Osteoblast (primary cell): ENCODE data around the gene UCHL3. TPM values are rescaled to one million over a fixed set of nuclear protein-coding genes. Genes with fewer than 3 reads are reported as not detected.
A peak's percentile ranks its signal among the peaks of the same experiment; 100 is the strongest.

Source experiments
- DNase-seq: peaks from one replicate; pipeline ENCODE4 v3.0.0; 2011; ENCODE audit warnings: low spot score, mixed read lengths; ENCODE audit not compliant: insufficient read length; ENCODE audit errors: missing footprints
- H2AFZ ChIP-seq: 2 replicates; pipeline ENCODE4 v1.6.0; 2011; ENCODE audit warnings: mild to moderate bottlenecking, low read length
- H3K27ac ChIP-seq: 2 replicates; pipeline ENCODE4 v1.5.1; 2011; ENCODE audit warnings: mild to moderate bottlenecking, low read depth, low read length, moderate library complexity
- H3K27me3 ChIP-seq: 2 replicates; pipeline ENCODE4 v1.6.0; 2012; ENCODE audit warnings: mild to moderate bottlenecking, control low read depth, inconsistent platforms, low read length, moderate library complexity; ENCODE audit not compliant: insufficient read depth
- H3K36me3 ChIP-seq: 2 replicates; pipeline ENCODE4 v1.5.1; 2011; ENCODE audit warnings: mild to moderate bottlenecking, low read length, control low read depth, moderate library complexity; ENCODE audit not compliant: insufficient read depth
- H3K4me1 ChIP-seq: 2 replicates; pipeline ENCODE4 v1.5.1; 2011; ENCODE audit warnings: mild to moderate bottlenecking, low read length, control low read depth, moderate library complexity; ENCODE audit not compliant: insufficient read depth
- H3K4me2 ChIP-seq: 2 replicates; pipeline ENCODE4 v1.6.0; 2011; ENCODE audit warnings: mild to moderate bottlenecking, low read length; ENCODE audit not compliant: insufficient read depth
- H3K4me3 ChIP-seq: fragments of 200-600 bp; sonication (generic); 3 replicates; pipeline ENCODE4 v1.5.1; 2012; ENCODE audit warnings: mild to moderate bottlenecking, low read length, inconsistent platforms; ENCODE audit not compliant: insufficient read depth
- H3K79me2 ChIP-seq: 2 replicates; pipeline ENCODE4 v1.6.0; 2012; ENCODE audit warnings: mild to moderate bottlenecking, low read length, control low read depth, inconsistent platforms; ENCODE audit not compliant: insufficient read depth
- H3K9me3 ChIP-seq: 2 replicates; pipeline ENCODE4 v1.5.1; 2011; ENCODE audit warnings: low read depth, low read length, control low read depth
- H4K20me1 ChIP-seq: 2 replicates; pipeline ENCODE4 v1.6.0; 2012; ENCODE audit warnings: mild to moderate bottlenecking, low read length, control low read depth; ENCODE audit not compliant: insufficient read depth
- total RNA-seq: library from RNA; depleted of rRNA; stranded (reverse); fragments of >200 nt; gene quantifications from 2 replicates; pipeline ENCODE4 v1.2.3, GENCODE V29; 2012
- TF ChIP-seq, protein P1 (sequence below): IDR thresholded peaks from 2 replicates; pipeline ENCODE4 v1.5.1; 2011; ENCODE audit warnings: mild to moderate bottlenecking, low read depth, low read length, moderate library complexity; ENCODE audit errors: extremely low read depth

The UCHL3 gene
- total RNA-seq, 1 donor, result 15.6 TPM

DNA sequence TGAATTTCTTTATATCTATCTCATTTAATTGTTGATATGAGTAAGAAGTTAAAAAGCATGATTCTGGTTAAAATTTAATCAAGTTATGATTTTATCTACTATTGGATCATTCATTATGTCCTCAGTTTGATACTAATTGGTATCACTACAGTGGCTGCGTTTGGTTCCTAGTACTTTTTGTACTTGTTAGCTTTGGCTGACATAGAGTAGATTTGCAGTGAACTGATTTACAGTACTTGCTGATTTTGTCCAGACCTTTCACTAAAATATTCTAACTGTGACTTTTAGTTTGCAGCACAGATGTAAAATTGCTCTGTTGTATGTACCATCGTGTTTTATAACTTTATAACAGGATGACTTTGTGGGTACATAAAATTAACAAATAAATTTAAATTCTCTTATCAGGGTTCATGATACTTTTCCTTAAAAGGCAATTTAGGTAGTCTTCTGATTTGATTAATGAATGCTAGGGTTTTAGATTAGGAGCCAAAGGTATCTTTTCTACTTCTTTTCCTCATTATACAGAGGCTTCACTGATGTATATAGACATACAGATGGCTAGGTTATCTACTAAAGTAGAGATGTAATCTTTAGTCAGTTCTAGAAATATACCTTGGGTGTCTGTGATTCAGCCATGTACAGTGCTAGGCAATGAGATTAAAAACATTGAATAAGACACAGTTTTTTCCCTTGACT, 8.7 kb downstream of the UCHL3 start:
- no peak overlapping the region for H3K4me3 ChIP-seq
- H3K4me2 ChIP-seq, result no peak overlapping the region
- no peaks in the 10 kb centered on the region for H3K27me3 ChIP-seq
- no peaks in the 10 kb centered on the region for H3K9me3 ChIP-seq
- H3K27ac ChIP-seq, result peak overlapping the region; percentile 1
- TF ChIP-seq, protein P1, sequence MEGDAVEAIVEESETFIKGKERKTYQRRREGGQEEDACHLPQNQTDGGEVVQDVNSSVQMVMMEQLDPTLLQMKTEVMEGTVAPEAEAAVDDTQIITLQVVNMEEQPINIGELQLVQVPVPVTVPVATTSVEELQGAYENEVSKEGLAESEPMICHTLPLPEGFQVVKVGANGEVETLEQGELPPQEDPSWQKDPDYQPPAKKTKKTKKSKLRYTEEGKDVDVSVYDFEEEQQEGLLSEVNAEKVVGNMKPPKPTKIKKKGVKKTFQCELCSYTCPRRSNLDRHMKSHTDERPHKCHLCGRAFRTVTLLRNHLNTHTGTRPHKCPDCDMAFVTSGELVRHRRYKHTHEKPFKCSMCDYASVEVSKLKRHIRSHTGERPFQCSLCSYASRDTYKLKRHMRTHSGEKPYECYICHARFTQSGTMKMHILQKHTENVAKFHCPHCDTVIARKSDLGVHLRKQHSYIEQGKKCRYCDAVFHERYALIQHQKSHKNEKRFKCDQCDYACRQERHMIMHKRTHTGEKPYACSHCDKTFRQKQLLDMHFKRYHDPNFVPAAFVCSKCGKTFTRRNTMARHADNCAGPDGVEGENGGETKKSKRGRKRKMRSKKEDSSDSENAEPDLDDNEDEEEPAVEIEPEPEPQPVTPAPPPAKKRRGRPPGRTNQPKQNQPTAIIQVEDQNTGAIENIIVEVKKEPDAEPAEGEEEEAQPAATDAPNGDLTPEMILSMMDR, result no peak
- H3K79me2 ChIP-seq, result peaks cover 27% of the 10 kb centered on the region
- H4K20me1 ChIP-seq, result no peaks in the 10 kb centered on the region
- peaks cover 21% of the 10 kb centered on the region for H3K36me3 ChIP-seq
- no peak overlapping the region for H2AFZ ChIP-seq
- no peaks in the 10 kb centered on the region for H3K4me1 ChIP-seq
- DNase-seq, result no peak

DNA sequence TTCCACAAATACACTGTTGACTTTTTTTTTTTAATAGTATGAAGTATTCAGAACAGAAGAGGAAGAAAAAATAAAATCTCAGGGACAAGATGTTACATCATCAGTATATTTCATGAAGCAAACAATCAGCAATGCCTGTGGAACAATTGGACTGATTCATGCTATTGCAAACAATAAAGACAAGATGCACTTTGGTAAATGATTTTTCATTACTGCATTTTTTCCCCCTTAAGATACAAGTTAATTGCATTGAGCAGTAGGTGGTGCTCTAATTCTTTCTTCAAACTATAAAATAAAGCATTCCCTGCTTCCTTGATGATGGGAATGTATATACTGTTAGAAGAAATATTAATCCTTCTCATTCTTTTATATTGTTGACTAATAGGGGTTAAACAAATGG, 17.1 kb downstream of the UCHL3 start:
- Histone ChIP-seq H3K27ac (no peak overlapping the region), H3K4me2 (no peak overlapping the region), H3K27me3 (no peaks in the 10 kb centered on the region), H2AFZ (no peak overlapping the region), H4K20me1 (no peaks in the 10 kb centered on the region), H3K36me3 (peaks cover 34% of the 10 kb centered on the region), H3K9me3 (no peaks in the 10 kb centered on the region), H3K4me3 (no peak overlapping the region), H3K4me1 (peaks cover 13% of the 10 kb centered on the region), H3K79me2 (peaks cover 9% of the 10 kb centered on the region)
- TF ChIP-seq, protein P1, result peak; percentile 64
- no peak for DNase-seq

DNA sequence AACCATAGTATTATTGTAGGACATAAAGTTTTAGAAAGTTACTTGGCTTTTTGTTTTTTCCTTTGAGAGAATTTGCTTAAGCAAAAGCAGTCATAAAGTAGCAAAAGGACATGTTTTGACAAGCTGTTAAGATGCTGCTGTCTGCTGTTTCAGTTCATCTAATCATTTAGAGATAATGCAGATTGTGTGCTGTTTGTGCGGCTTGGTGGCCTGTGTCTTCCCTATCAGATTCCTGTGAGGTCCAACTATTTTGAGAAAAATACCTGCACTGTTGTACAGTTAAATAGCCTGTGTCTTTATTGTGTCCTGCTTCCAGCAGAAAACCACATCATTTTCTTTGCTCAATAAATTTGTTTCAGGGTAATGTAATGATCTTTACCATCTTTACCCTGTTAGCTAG, 20.0 kb downstream of the UCHL3 start:
- peak overlapping the region; percentile 2 for H3K4me2 ChIP-seq
- H3K27me3 ChIP-seq, result no peaks in the 10 kb centered on the region
- DNase-seq, result no peak
- peaks cover 43% of the 10 kb centered on the region for H3K36me3 ChIP-seq
- H3K9me3 ChIP-seq, result no peaks in the 10 kb centered on the region
- H3K4me1 ChIP-seq, result peaks cover 13% of the 10 kb centered on the region
- H3K4me3 ChIP-seq, result no peak overlapping the region
- H3K27ac ChIP-seq, result no peak overlapping the region
- H2AFZ ChIP-seq, result no peak overlapping the region
- no peaks in the 10 kb centered on the region for H4K20me1 ChIP-seq
- TF ChIP-seq, protein P1, result no peak
- peaks cover 18% of the 10 kb centered on the region for H3K79me2 ChIP-seq

DNA sequence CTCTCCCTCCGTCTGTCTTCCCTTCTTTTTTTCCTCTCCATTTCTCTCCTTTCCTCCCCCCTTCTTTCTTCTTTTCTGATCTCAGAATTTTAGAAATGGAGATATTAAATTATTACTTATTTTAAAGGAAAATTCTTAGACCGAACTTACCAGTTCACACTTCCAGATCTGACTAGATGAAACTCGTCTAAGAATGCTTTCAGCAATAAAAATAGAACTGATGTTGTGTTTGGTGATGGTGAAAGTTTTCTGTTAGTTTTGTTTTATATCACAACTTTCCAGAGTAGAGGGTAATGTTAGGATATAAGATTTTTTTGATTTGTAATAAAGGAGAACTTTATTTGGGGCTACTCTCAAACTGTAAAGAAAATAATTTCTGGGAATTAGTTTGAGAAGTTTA, 29.9 kb downstream of the UCHL3 start:
- H3K4me2 ChIP-seq, result no peak overlapping the region
- peaks cover 12% of the 10 kb centered on the region for H3K79me2 ChIP-seq
- no peaks in the 10 kb centered on the region for H3K9me3 ChIP-seq
- no peak for DNase-seq
- H2AFZ ChIP-seq, result no peak overlapping the region
- H4K20me1 ChIP-seq, result no peaks in the 10 kb centered on the region
- peaks cover 6% of the 10 kb centered on the region for H3K36me3 ChIP-seq
- TF ChIP-seq, protein P1, result no peak
- no peak overlapping the region for H3K27ac ChIP-seq
- H3K4me1 ChIP-seq, result peaks cover 4% of the 10 kb centered on the region
- H3K27me3 ChIP-seq, result no peaks in the 10 kb centered on the region
- no peak overlapping the region for H3K4me3 ChIP-seq
